ENCODE data around the gene ZNF222.

The ZNF222 gene

DNA sequence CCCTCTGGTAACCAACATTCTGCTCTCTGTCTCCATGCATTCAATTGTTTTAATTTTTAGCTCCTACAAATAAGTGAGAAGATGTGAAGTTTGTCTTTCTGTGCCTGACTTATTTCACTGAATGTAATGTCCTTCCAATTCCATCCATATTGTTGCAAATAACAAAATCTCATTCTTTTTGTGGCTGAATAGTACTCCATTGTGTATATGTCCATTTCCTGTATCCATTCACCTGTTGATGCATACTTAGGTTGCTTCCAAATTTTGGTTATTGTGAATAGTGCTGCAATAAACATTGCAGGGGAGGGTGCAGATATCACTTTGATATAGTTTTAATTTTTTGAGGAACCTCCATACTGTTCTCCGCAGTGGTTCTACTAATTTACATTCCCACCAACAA is 44.2 kb downstream of the ZNF222 start:
- H3K4me3 ChIP-seq (ENCODE audit: low read depth, low read length), result no peak overlapping the region
- no peak for DNase-seq (ENCODE audit: low read depth, low spot score)
- in situ Hi-C loops (cut with HindIII; ENCODE audit: low sequenced_read_pairs), result no loop called here
- TF ChIP-seq, protein P1, sequence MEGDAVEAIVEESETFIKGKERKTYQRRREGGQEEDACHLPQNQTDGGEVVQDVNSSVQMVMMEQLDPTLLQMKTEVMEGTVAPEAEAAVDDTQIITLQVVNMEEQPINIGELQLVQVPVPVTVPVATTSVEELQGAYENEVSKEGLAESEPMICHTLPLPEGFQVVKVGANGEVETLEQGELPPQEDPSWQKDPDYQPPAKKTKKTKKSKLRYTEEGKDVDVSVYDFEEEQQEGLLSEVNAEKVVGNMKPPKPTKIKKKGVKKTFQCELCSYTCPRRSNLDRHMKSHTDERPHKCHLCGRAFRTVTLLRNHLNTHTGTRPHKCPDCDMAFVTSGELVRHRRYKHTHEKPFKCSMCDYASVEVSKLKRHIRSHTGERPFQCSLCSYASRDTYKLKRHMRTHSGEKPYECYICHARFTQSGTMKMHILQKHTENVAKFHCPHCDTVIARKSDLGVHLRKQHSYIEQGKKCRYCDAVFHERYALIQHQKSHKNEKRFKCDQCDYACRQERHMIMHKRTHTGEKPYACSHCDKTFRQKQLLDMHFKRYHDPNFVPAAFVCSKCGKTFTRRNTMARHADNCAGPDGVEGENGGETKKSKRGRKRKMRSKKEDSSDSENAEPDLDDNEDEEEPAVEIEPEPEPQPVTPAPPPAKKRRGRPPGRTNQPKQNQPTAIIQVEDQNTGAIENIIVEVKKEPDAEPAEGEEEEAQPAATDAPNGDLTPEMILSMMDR (IDR thresholded peaks at IDR 0.05; ENCODE audit: low read depth, low read length), result no peak

DNA sequence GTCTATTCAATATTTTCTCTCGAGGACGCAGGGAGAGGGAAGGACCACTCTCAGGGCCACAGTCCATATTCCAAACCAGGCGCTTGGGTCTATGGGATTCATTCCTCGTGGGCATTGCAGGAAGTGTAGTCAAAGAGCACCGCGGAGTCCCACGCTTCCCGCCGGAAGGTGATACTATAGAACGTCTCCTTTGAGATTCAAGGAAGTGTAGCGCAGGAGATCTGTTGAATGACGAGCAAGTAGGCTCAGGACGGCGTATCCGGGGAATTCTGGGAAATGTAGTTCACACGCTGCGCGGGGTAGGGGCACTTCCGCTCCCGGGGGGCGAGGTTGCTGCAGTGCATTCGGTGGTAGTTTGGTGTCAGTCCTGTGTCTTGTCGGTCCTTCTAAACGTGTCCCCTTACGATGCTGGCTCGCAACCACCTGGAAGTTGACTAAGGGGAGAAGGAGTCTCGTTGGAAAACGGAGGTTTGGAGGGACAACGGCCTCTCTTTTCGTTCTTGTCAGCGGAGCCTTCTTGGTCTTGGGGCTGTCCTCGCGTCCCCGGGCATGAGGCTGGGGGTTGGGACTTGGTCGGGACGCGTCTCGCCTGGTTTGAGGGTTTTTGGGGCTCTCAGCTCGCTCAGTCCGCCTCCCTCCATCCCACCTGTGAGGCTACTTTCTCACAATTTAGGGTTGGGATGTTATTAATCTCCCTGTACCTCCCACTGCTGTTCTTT is 46.8 kb downstream of the ZNF222 start, which contains the start of gene ZNF284:
Gene ZNF284 (plus strand): TSS at position 336 of the 719 bp plus-strand sequence. CDS start 4,231 bp downstream, outside the sequence.
- peak; percentile 91 for DNase-seq (ENCODE audit: low read depth, low spot score)
- TF ChIP-seq, protein P1 (IDR thresholded peaks at IDR 0.05; ENCODE audit: low read depth, low read length), result no peak
- H3K4me3 ChIP-seq (ENCODE audit: low read depth, low read length), result peak within 1 kb of the TSS; percentile 92
- in situ Hi-C loops (cut with HindIII; ENCODE audit: low sequenced_read_pairs), result no loop called here

DNA sequence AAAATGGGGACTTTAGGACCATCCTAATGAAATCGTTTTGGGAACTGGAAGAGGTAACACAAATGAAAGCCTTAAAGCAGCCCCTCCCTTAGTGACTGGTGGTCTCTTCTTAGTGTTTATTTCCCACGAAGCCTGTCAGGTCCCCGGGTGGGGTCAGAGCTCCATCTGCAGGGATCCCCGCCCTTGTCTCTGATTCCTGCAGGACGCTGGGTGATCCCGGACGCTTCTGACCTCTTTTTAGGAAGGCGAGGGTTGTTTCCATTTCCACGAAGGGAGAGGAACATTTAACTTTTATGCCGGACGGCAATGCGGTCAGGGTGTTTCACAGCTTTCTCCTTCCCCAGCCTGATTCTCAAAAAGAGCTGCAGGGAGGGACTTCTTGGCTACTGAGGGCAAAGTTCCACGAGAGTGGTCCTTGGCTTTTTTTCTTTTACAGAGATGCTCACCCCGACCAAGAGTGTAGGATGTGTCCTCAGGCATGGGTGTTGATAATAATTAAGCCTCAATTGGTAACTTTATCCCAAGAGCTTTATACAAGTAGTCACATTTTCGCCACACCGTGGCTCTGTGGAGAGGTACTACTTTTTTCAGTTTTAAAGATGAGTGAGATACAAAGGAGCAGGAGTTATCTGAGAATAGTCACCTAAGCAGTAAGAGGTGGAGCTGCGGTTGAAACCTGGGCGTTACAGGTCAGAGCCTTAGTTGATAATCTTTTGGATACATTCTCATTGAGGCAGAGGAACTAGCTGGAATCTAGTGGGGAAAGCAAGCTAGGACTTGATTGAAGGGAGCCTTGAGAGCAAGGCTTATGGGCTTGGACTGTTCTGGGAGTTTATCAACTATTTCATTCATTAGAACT is 47.6 kb downstream of the ZNF222 start:
- DNase-seq (ENCODE audit: low read depth, low spot score), result no peak
- in situ Hi-C loops (cut with HindIII; ENCODE audit: low sequenced_read_pairs), result no loop called here
- TF ChIP-seq, protein P1 (IDR thresholded peaks at IDR 0.05; ENCODE audit: low read depth, low read length), result no peak
- peak overlapping the region; percentile 92 for H3K4me3 ChIP-seq (ENCODE audit: low read depth, low read length)

DNA sequence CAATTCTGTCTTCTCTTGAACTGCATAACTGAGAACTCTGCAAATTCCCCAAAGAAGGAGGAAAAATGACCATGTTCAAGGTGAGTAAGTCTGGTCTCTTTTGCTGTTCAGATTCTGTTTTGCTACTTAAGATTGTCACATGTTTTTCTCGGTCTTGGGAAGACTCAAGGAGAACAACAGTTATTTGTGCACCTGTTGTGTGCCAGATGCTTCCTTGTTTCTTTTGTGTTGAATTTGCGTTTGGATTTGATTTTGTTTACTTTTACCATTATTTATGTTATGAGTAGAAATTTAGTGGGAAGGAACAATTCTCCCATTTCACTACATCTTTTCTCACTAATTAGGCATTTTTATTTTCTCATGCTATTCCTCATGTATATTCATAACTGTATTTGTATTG is 51.1 kb downstream of the ZNF222 start:
- TF ChIP-seq, protein P1 (IDR thresholded peaks at IDR 0.05; ENCODE audit: low read depth, low read length), result no peak
- in situ Hi-C loops (cut with HindIII; ENCODE audit: low sequenced_read_pairs), result no loop called here
- DNase-seq (ENCODE audit: low read depth, low spot score), result no peak
- no peak overlapping the region for H3K4me3 ChIP-seq (ENCODE audit: low read depth, low read length)
